ENCODE measurements around the gene MC1R. TPM values are rescaled to one million over a fixed set of nuclear protein-coding genes. Genes with fewer than 3 reads are reported as not detected.
"Not testable (repeated sequence)": the region's sequence is repeated elsewhere in the genome, so short reads cannot be mapped to it uniquely, and the experiment has no call there.

The MC1R gene
- total RNA-seq, 3 donors from 2014 or later (not counting 1 experiment from before 2014, with no cell fraction given), result 12.3 to 22.2 (median 13.7) TPM

- H3K27ac Mint-ChIP-seq, result no peak overlapping the region
- Histone ChIP-seq H3K4me3 (ENCODE audit: low read length) (no peak overlapping the region), H3K4me1 (ENCODE audit: control insufficient read depth, insufficient read depth, low read length) (no peaks in the 10 kb centered on the region), H3K27me3 (ENCODE audit: control insufficient read depth, insufficient read depth, low read length) (no peaks in the 10 kb centered on the region), H3K9me3 (ENCODE audit: control insufficient read depth, insufficient read depth, low read length) (no peaks in the 10 kb centered on the region), H3K27ac (ENCODE audit: low read length) (no peak overlapping the region), H3K36me3 (ENCODE audit: control insufficient read depth, insufficient read depth, low read length) (no peaks in the 10 kb centered on the region)
- H3K4me1 Mint-ChIP-seq, result no peaks in the 10 kb centered on the region
- no peak overlapping the region for H3K4me3 Mint-ChIP-seq
- no peak for DNase-seq
- 96% methylated on average over 61 of the region's 61 CpGs for WGBS (ENCODE audit: insufficient coverage)
- no peaks in the 10 kb centered on the region for H3K9me3 Mint-ChIP-seq
- intact Hi-C loops (cut with micrococcal nuclease), result no loop called here
- H3K36me3 Mint-ChIP-seq, result no peaks in the 10 kb centered on the region
- TF ChIP-seq CTCF (IDR thresholded peaks at IDR 0.05), result no peak
- peaks cover 10 to 15% of the 10 kb centered on the region in 2 donors for H3K27me3 Mint-ChIP-seq (ENCODE audit: low read depth in 2 of 2)
- no peak for ATAC-seq
Measured at GRCh38 chr16:89934611-89935553, 16.2 kb downstream of the MC1R start.

- DNase-seq; H3K4me3 ChIP-seq (ENCODE audit: low read length); H3K27ac Mint-ChIP-seq; H3K9me3 ChIP-seq (ENCODE audit: control insufficient read depth, insufficient read depth, low read length); ATAC-seq; H3K9me3 Mint-ChIP-seq; H3K4me1 ChIP-seq (ENCODE audit: control insufficient read depth, insufficient read depth, low read length); intact Hi-C loops (cut with micrococcal nuclease); H3K4me3 Mint-ChIP-seq; H3K4me1 Mint-ChIP-seq; H3K27me3 ChIP-seq (ENCODE audit: control insufficient read depth, insufficient read depth, low read length); H3K27ac ChIP-seq (ENCODE audit: low read length); H3K36me3 Mint-ChIP-seq; H3K36me3 ChIP-seq (ENCODE audit: control insufficient read depth, insufficient read depth, low read length): not testable (repeated sequence)
- WGBS (ENCODE audit: insufficient coverage), result 91% methylated on average over 25 of the region's 27 CpGs
- H3K27me3 Mint-ChIP-seq (ENCODE audit: low read depth in 2 of 2), result peaks cover 6 to 11% of the 10 kb centered on the region in 2 donors
Measured at GRCh38 chr16:89935620-89936019, 17.0 kb downstream of the MC1R start.

- no peaks in the 10 kb centered on the region for H3K4me1 ChIP-seq (ENCODE audit: control insufficient read depth, insufficient read depth, low read length)
- Mint-ChIP-seq H3K9me3 (no peaks in the 10 kb centered on the region), H3K4me3 (no peak overlapping the region), H3K27me3 (ENCODE audit: low read depth in 2 of 2) (peaks cover 6 to 11% of the 10 kb centered on the region in 2 donors), H3K36me3 (no peaks in the 10 kb centered on the region), H3K4me1 (no peaks in the 10 kb centered on the region), H3K27ac (no peak overlapping the region)
- H3K4me3 ChIP-seq (ENCODE audit: low read length), result no peak overlapping the region
- WGBS (ENCODE audit: insufficient coverage), result 72% methylated on average over 13 of the region's 13 CpGs
- ATAC-seq (no peak), DNase-seq (no peak)
- no peaks in the 10 kb centered on the region for H3K9me3 ChIP-seq (ENCODE audit: control insufficient read depth, insufficient read depth, low read length)
- intact Hi-C loops (cut with micrococcal nuclease), result no loop called here
- no peaks in the 10 kb centered on the region for H3K27me3 ChIP-seq (ENCODE audit: control insufficient read depth, insufficient read depth, low read length)
- no peak overlapping the region for H3K27ac ChIP-seq (ENCODE audit: low read length)
- no peak for TF ChIP-seq CTCF (IDR thresholded peaks at IDR 0.05)
- no peaks in the 10 kb centered on the region for H3K36me3 ChIP-seq (ENCODE audit: control insufficient read depth, insufficient read depth, low read length)
Measured at GRCh38 chr16:89936034-89936433, 17.4 kb downstream of the MC1R start.

- Mint-ChIP-seq H3K27me3 (ENCODE audit: low read depth in 2 of 2) (peaks cover 6 to 7% of the 10 kb centered on the region in 2 donors), H3K4me3 (no peak overlapping the region), H3K4me1 (no peaks in the 10 kb centered on the region), H3K27ac (no peak overlapping the region), H3K9me3 (no peaks in the 10 kb centered on the region), H3K36me3 (no peaks in the 10 kb centered on the region)
- Histone ChIP-seq H3K9me3 (ENCODE audit: control insufficient read depth, insufficient read depth, low read length) (no peaks in the 10 kb centered on the region), H3K4me1 (ENCODE audit: control insufficient read depth, insufficient read depth, low read length) (no peaks in the 10 kb centered on the region), H3K27ac (ENCODE audit: low read length) (no peak overlapping the region), H3K27me3 (ENCODE audit: control insufficient read depth, insufficient read depth, low read length) (no peaks in the 10 kb centered on the region), H3K36me3 (ENCODE audit: control insufficient read depth, insufficient read depth, low read length) (no peaks in the 10 kb centered on the region), H3K4me3 (ENCODE audit: low read length) (no peak overlapping the region)
- DNase-seq (no peak), ATAC-seq (no peak)
- intact Hi-C loops (cut with micrococcal nuclease), result no loop called here
- 93% methylated on average over 14 of the region's 14 CpGs for WGBS (ENCODE audit: insufficient coverage)
- TF ChIP-seq CTCF (IDR thresholded peaks at IDR 0.05), result no peak
Measured at GRCh38 chr16:89936508-89936907, 17.8 kb downstream of the MC1R start.

All from natural killer cell (primary cell).